Activated CD4-positive, alpha-beta T cell treated with anti-CD3 and anti-CD28 coated beads, Interleukin-2, amount 10 ng/mL, durations not matched to agents 24 days and 14 days (primary cell): Measurements from ENCODE around the gene NXT1. TPM values are rescaled to one million over a fixed set of nuclear protein-coding genes. Genes with fewer than 3 reads are reported as not detected.
A peak's percentile ranks its signal among the peaks of the same experiment; 100 is the strongest.
"Not testable (repeated sequence)": the region's sequence is repeated elsewhere in the genome, so short reads cannot be mapped to it uniquely, and the experiment has no call there.

Source experiments
- DNase-seq: peaks from one replicate; pipeline ENCODE4 v3.0.0; 2022
- H3K27ac Mint-ChIP-seq: one replicate; pipeline ENCODE4 v1.8.0; 2022; ENCODE audit warnings: mild to moderate bottlenecking, mixed read lengths
- H3K27me3 Mint-ChIP-seq: one replicate; pipeline ENCODE4 v1.8.0; 2022; ENCODE audit warnings: mixed read lengths
- H3K36me3 Mint-ChIP-seq: one replicate; pipeline ENCODE4 v1.8.0; 2022; ENCODE audit warnings: low read depth, mild to moderate bottlenecking, mixed read lengths
- H3K4me1 Mint-ChIP-seq: one replicate; pipeline ENCODE4 v1.8.0; 2021; ENCODE audit warnings: mixed read lengths
- H3K4me3 Mint-ChIP-seq: one replicate; pipeline ENCODE4 v1.8.0; 2022; ENCODE audit warnings: mild to moderate bottlenecking, moderate library complexity, mixed read lengths
- H3K9me3 Mint-ChIP-seq: one replicate; pipeline ENCODE4 v1.8.0; 2021; ENCODE audit warnings: mixed read lengths
- intact Hi-C: fragments of 100-400 bp; cut with micrococcal nuclease; formaldehyde crosslinking; loops from one replicate; pipeline ENCODE4 v1.15.1; 2023
- total RNA-seq: library from RNA; stranded (reverse); gene quantifications from 2 replicates; pipeline ENCODE4 v1.2.3, GENCODE V29; 2022

Gene NXT1
- total RNA-seq = 57.0 and 59.9 TPM in 2 replicates

- peak; percentile 99 for DNase-seq
- Mint-ChIP-seq H3K4me3 (peak within 1 kb of the TSS; percentile 88), H3K36me3 (peaks cover 21% of the 10 kb centered on the region), H3K4me1 (peaks cover 30% of the 10 kb centered on the region), H3K27me3 (no peaks in the 10 kb centered on the region), H3K9me3 (no peaks in the 10 kb centered on the region), H3K27ac (peak within 1 kb of the TSS; percentile 100)
- intact Hi-C loops = loop anchor here (1.0 kb wide), 4 partner anchors 8 to 71 kb away; partner anchors contain the start of genes GZF1 and NAPB
Observed at GRCh38 chr20:23350196-23350903, at the start of gene NXT1. Gene NXT1 (plus strand): TSS chr20:23350791. CDS start chr20:23354042, 3,251 bp downstream.

GRCh38 chr20:23301436-23302050, 49.0 kb upstream of the NXT1 start:
- H3K4me1 Mint-ChIP-seq = no peaks in the 10 kb centered on the region
- no peaks in the 10 kb centered on the region for H3K36me3 Mint-ChIP-seq
- H3K9me3 Mint-ChIP-seq = no peaks in the 10 kb centered on the region
- H3K27me3 Mint-ChIP-seq = no peaks in the 10 kb centered on the region
- DNase-seq = no peak
- intact Hi-C loops = no loop called here
- no peak overlapping the region for H3K4me3 Mint-ChIP-seq
- no peak overlapping the region for H3K27ac Mint-ChIP-seq

GRCh38 chr20:23302386-23302785, 48.2 kb upstream of the NXT1 start:
- no peaks in the 10 kb centered on the region for H3K9me3 Mint-ChIP-seq
- no peaks in the 10 kb centered on the region for H3K36me3 Mint-ChIP-seq
- intact Hi-C loops = no loop called here
- no peak overlapping the region for H3K27ac Mint-ChIP-seq
- H3K27me3 Mint-ChIP-seq = no peaks in the 10 kb centered on the region
- no peaks in the 10 kb centered on the region for H3K4me1 Mint-ChIP-seq
- no peak overlapping the region for H3K4me3 Mint-ChIP-seq
- DNase-seq = no peak

DNA sequence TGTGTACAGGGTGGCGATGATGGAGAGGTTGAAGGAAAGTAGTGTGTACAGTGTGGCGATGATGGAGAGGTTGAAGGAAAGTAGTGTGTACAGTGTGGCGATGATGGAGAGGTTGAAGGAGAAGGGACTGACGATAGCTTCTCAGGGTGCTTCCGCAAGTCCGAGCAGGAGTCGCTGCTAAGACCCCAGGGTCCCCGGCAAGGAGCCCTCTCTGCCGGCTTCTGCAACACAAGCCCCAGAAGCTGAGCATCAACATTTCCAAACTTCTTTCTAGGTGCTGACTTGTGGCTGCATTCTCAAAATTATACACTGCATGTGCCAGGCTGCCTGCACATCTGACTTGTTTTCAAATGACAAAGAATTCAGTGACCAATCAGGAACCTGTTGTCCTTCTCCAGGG, 47.8 kb upstream of the NXT1 start:
- no peaks in the 10 kb centered on the region for H3K27me3 Mint-ChIP-seq
- no peak overlapping the region for H3K27ac Mint-ChIP-seq
- H3K4me3 Mint-ChIP-seq = no peak overlapping the region
- H3K9me3 Mint-ChIP-seq = no peaks in the 10 kb centered on the region
- DNase-seq = no peak
- no peaks in the 10 kb centered on the region for H3K4me1 Mint-ChIP-seq
- intact Hi-C loops = no loop called here
- no peaks in the 10 kb centered on the region for H3K36me3 Mint-ChIP-seq

DNA sequence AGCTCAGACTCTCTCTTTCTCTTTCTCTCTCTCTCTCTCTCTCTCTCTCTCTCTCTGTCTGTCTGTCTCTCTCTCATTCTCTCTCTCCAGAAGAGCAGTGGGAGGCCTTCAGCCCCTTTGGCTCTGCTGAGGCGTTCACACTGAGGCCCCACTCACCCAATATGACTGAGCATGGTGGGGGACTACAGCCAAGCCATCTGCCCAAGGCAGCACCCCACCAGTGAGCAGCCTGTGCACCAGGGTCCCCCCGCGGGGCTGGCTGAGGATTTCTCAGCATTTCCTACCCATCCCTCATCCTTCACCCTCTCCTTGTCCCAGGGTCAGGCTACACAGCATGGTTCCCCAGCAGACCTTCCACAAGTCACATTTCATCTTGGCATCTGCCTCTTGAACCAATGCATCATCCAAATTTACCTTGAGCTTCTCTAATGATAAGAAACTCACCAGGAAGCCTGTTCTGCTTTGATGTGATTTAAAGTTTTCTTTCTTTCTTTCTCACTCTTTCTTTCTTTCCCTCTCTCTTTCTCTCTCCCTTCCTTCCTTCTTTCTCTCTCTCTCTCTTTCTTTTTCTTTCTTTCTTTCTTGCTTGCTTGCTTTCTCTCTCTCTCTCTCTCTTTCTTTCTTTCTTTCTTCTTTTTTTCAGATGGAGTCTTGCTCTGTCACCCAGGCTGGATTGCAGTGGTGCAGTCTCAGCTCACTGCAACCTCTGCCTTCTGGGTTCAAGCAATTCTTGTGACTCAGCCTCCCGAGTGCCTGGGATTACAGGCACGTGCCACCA, 47.1 kb upstream of the NXT1 start:
- no peak for DNase-seq
- no peaks in the 10 kb centered on the region for H3K36me3 Mint-ChIP-seq
- H3K4me3 Mint-ChIP-seq = no peak overlapping the region
- no peaks in the 10 kb centered on the region for H3K27me3 Mint-ChIP-seq
- intact Hi-C loops = no loop called here
- no peaks in the 10 kb centered on the region for H3K9me3 Mint-ChIP-seq
- no peaks in the 10 kb centered on the region for H3K4me1 Mint-ChIP-seq
- no peak overlapping the region for H3K27ac Mint-ChIP-seq

GRCh38 chr20:23304616-23305015, 46.0 kb upstream of the NXT1 start:
- DNase-seq = no peak
- no peaks in the 10 kb centered on the region for H3K36me3 Mint-ChIP-seq
- H3K27ac Mint-ChIP-seq = no peak overlapping the region

GRCh38 chr20:23305098-23305497, 45.5 kb upstream of the NXT1 start:
- H3K27ac Mint-ChIP-seq = no peak overlapping the region
- no peak overlapping the region for H3K4me3 Mint-ChIP-seq
- no peaks in the 10 kb centered on the region for H3K36me3 Mint-ChIP-seq

More at GRCh38 chr20:23304616-23305015, 46.0 kb upstream of the NXT1 start:
- Mint-ChIP-seq H3K4me3 (no peak overlapping the region), H3K4me1 (no peaks in the 10 kb centered on the region), H3K9me3 (no peaks in the 10 kb centered on the region), H3K27me3 (no peaks in the 10 kb centered on the region)
- intact Hi-C loops = no loop called here

GRCh38 chr20:23307393-23307792, 43.2 kb upstream of the NXT1 start:
- H3K27ac Mint-ChIP-seq, intact Hi-C loops, H3K36me3 Mint-ChIP-seq, H3K4me1 Mint-ChIP-seq, H3K9me3 Mint-ChIP-seq, H3K27me3 Mint-ChIP-seq, H3K4me3 Mint-ChIP-seq, DNase-seq: not testable (repeated sequence)

More at GRCh38 chr20:23305098-23305497, 45.5 kb upstream of the NXT1 start:
- Mint-ChIP-seq H3K27me3 (no peaks in the 10 kb centered on the region), H3K9me3 (no peaks in the 10 kb centered on the region), H3K4me1 (no peaks in the 10 kb centered on the region)
- intact Hi-C loops = no loop called here
- DNase-seq = no peak

- Mint-ChIP-seq H3K27ac (no peak overlapping the region), H3K9me3 (no peaks in the 10 kb centered on the region), H3K36me3 (no peaks in the 10 kb centered on the region), H3K4me1 (no peaks in the 10 kb centered on the region), H3K27me3 (peaks cover 2% of the 10 kb centered on the region), H3K4me3 (no peak overlapping the region)
- intact Hi-C loops = no loop called here
- no peak for DNase-seq
Observed at GRCh38 chr20:23308024-23308423, 42.6 kb upstream of the NXT1 start.

DNA sequence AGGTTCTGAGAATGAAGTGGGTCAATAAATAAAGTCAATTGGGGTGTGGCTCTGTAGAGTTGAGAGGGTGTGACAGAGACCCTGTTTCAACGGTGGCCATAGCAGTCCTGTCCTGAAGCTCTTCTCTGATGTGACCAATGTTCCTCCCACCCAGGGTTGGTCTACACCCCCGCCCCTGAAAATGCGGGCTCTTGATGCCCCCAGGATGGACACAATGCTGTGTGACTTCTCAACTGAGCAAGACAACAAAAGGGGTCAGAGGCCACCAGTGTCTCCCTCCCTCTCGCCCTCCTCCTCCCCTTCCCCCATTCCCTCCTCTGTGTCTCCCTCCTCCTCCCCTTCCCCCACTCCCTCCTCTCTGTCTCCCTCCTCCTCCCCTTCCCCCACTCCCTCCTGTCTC, 41.7 kb upstream of the NXT1 start:
- intact Hi-C loops = no loop called here
- H3K9me3 Mint-ChIP-seq = no peaks in the 10 kb centered on the region
- DNase-seq = no peak
- H3K27me3 Mint-ChIP-seq = peaks cover 2% of the 10 kb centered on the region
- no peaks in the 10 kb centered on the region for H3K4me1 Mint-ChIP-seq
- H3K4me3 Mint-ChIP-seq = no peak overlapping the region
- no peaks in the 10 kb centered on the region for H3K36me3 Mint-ChIP-seq
- no peak overlapping the region for H3K27ac Mint-ChIP-seq

- Mint-ChIP-seq H3K4me3 (no peak overlapping the region), H3K9me3 (no peaks in the 10 kb centered on the region), H3K36me3 (no peaks in the 10 kb centered on the region), H3K27ac (no peak overlapping the region), H3K4me1 (no peaks in the 10 kb centered on the region), H3K27me3 (peaks cover 2% of the 10 kb centered on the region)
- DNase-seq = no peak
- intact Hi-C loops = no loop called here
Observed at GRCh38 chr20:23309781-23310180, 40.8 kb upstream of the NXT1 start.

DNA sequence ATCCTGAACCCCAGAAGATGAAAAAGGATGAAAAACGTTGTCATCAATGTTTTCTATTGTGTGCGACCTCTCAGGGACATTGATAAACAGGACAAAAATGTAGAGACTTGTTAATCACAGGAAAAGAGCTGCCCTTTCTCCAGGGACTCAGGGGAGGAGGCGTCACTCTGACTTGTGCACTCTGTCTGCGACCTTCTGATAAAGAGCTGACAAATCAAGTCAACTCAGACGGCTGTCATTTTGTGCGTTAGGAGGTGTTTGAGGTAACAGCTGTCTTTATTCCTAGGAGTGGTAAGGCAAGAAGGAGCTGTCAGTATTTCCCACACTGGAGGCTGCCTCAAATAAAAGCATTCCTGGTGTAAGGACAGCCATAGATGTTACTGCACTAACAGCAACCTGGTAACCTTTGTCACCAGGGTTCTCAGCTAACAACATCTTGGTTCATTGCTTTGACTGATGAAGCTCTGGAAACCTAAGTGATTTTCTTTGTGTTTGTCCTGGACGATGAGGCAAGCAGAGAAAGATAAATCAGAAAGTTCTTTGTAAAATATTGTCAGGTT, 38.6 kb upstream of the NXT1 start:
- intact Hi-C loops = no loop called here
- no peak for DNase-seq
- Mint-ChIP-seq H3K4me1 (no peaks in the 10 kb centered on the region), H3K27ac (no peak overlapping the region), H3K4me3 (no peak overlapping the region), H3K36me3 (no peaks in the 10 kb centered on the region), H3K27me3 (peaks cover 2% of the 10 kb centered on the region), H3K9me3 (no peaks in the 10 kb centered on the region)

- no peaks in the 10 kb centered on the region for H3K9me3 Mint-ChIP-seq
- H3K36me3 Mint-ChIP-seq = no peaks in the 10 kb centered on the region
- peaks cover 2% of the 10 kb centered on the region for H3K27me3 Mint-ChIP-seq
Observed at GRCh38 chr20:23313271-23313670, 37.3 kb upstream of the NXT1 start.

DNA sequence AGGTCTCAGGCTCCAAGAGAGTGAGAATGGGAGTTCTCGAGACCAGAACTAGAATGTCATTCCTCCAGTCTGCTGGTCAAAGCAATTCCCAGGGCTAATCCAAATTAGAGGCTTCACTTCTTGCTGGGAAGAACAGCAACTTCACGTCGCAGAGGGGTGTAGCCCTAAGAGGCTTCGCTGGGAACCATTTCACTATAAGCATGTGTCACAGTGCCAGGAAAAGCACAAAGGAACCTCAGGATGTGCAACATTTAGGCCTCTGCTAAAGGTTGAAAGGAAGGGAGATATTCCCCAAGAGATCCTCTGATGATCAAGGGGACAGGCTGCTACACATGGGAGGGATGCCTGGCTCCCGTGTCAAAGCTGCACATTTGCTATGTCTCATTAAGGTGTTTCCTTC, 35.9 kb upstream of the NXT1 start:
- H3K36me3 Mint-ChIP-seq = no peaks in the 10 kb centered on the region
- no peak overlapping the region for H3K27ac Mint-ChIP-seq
- no peaks in the 10 kb centered on the region for H3K4me1 Mint-ChIP-seq
- no peak for DNase-seq
- intact Hi-C loops = no loop called here
- H3K9me3 Mint-ChIP-seq = no peaks in the 10 kb centered on the region
- H3K4me3 Mint-ChIP-seq = no peak overlapping the region
- H3K27me3 Mint-ChIP-seq = peaks cover 2% of the 10 kb centered on the region

More at GRCh38 chr20:23313271-23313670, 37.3 kb upstream of the NXT1 start:
- H3K27ac Mint-ChIP-seq = no peak overlapping the region
- intact Hi-C loops = no loop called here
- H3K4me1 Mint-ChIP-seq = no peaks in the 10 kb centered on the region
- no peak overlapping the region for H3K4me3 Mint-ChIP-seq
- DNase-seq = no peak
